ENCODE results near the gene OR4K17. TPM values are rescaled to one million over a fixed set of nuclear protein-coding genes. Genes with fewer than 3 reads are reported as not detected.
"Not testable (repeated sequence)": the region's sequence is repeated elsewhere in the genome, so short reads cannot be mapped to it uniquely, and the experiment has no call there.

The OR4K17 gene
- polyA plus RNA-seq, 1 donor from 2014 or later = not detected

- H3F3A ChIP-seq (ENCODE audit: insufficient read depth, low read length, poor library complexity, severe bottlenecking) = no peaks in the 10 kb centered on the region
Observed at GRCh38 chr14:20164462-20164861, 53.9 kb downstream of the OR4K17 start.

GRCh38 chr14:20167091-20167490 is 56.6 kb downstream of the OR4K17 start:
- Histone ChIP-seq H3K9me2 (ENCODE audit: insufficient read depth, low read length) (no peaks in the 10 kb centered on the region), H3K27me3 (ENCODE audit: insufficient read depth, low read depth, low read length) (no peaks in the 10 kb centered on the region), H3K9ac (ENCODE audit: low read length) (no peak overlapping the region), H3K4me2 (ENCODE audit: low read length) (no peak overlapping the region), H2AFZ (ENCODE audit: low read depth, low read length) (no peak overlapping the region), H3K27ac (ENCODE audit: low read length) (no peak overlapping the region), H3K4me3 (ENCODE audit: low read length) (no peak overlapping the region), H3K36me3 (ENCODE audit: insufficient read depth, low read length) (no peaks in the 10 kb centered on the region), H3K79me2 (replicated peaks; ENCODE audit: insufficient read depth, low read length) (no peaks in the 10 kb centered on the region), H3F3A (ENCODE audit: insufficient read depth, low read length, poor library complexity, severe bottlenecking) (no peaks in the 10 kb centered on the region), H4K20me1 (ENCODE audit: insufficient read depth) (no peaks in the 10 kb centered on the region), H3K9me3 (ENCODE audit: low read length) (peaks cover 12% of the 10 kb centered on the region)
- no peak for TF ChIP-seq TAF1 (IDR thresholded peaks at IDR 0.05; ENCODE audit: low read depth)
- no peak for TF ChIP-seq RAD21 (conservative IDR thresholded peaks at IDR 0.05)
- no peak for TF ChIP-seq EZH2 (IDR thresholded peaks at IDR 0.05; ENCODE audit: borderline replicate concordance, insufficient read depth, low read length, poor library complexity, severe bottlenecking)

More at GRCh38 chr14:20164462-20164861, 53.9 kb downstream of the OR4K17 start:
- H4K20me1 ChIP-seq (ENCODE audit: insufficient read depth) = no peaks in the 10 kb centered on the region
- no peak overlapping the region for H3K27ac ChIP-seq (ENCODE audit: low read length)
- peaks cover 12% of the 10 kb centered on the region for H3K9me3 ChIP-seq (ENCODE audit: low read length)
- no peak overlapping the region for H3K4me2 ChIP-seq (ENCODE audit: low read length)
- H3K27me3 ChIP-seq (ENCODE audit: insufficient read depth, low read depth, low read length) = no peaks in the 10 kb centered on the region
- no peak overlapping the region for H3K9ac ChIP-seq (ENCODE audit: low read length)
- no peak for TF ChIP-seq RAD21 (conservative IDR thresholded peaks at IDR 0.05)
- TF ChIP-seq REST (IDR thresholded peaks at IDR 0.05; ENCODE audit: borderline replicate concordance) = no peak
- TF ChIP-seq MXI1 (conservative IDR thresholded peaks at IDR 0.05; ENCODE audit: poor library complexity, severe bottlenecking) = no peak
- no peak for TF ChIP-seq POLR2AphosphoS5 (IDR thresholded peaks at IDR 0.05)
- no peak overlapping the region for H3K4me3 ChIP-seq (ENCODE audit: low read length)
- no peaks in the 10 kb centered on the region for H3K36me3 ChIP-seq (ENCODE audit: insufficient read depth, low read length)
- no peaks in the 10 kb centered on the region for H3K9me2 ChIP-seq (ENCODE audit: insufficient read depth, low read length)
- no peaks in the 10 kb centered on the region for H3K79me2 ChIP-seq (replicated peaks; ENCODE audit: insufficient read depth, low read length)
- H2AFZ ChIP-seq (ENCODE audit: low read depth, low read length) = no peak overlapping the region

GRCh38 chr14:20169852-20170251 is 59.3 kb downstream of the OR4K17 start:
- H3K4me3 ChIP-seq (ENCODE audit: low read length); H4K20me1 ChIP-seq (ENCODE audit: insufficient read depth); H3F3A ChIP-seq (ENCODE audit: insufficient read depth, low read length, poor library complexity, severe bottlenecking); H2AFZ ChIP-seq (ENCODE audit: low read depth, low read length); H3K9me2 ChIP-seq (ENCODE audit: insufficient read depth, low read length); H3K27ac ChIP-seq (ENCODE audit: low read length); H3K79me2 ChIP-seq (replicated peaks; ENCODE audit: insufficient read depth, low read length); H3K27me3 ChIP-seq (ENCODE audit: insufficient read depth, low read depth, low read length); H3K9me3 ChIP-seq (ENCODE audit: low read length); H3K4me2 ChIP-seq (ENCODE audit: low read length); H3K9ac ChIP-seq (ENCODE audit: low read length); H3K36me3 ChIP-seq (ENCODE audit: insufficient read depth, low read length): not testable (repeated sequence)

Small RNA genes lying within 50 kb of the gene (small RNA-seq; reads per million reads assigned to genes)
- gene RNA5SP380 = 0 reads per million in 3 experiments

Other genes starting within 250 kb of the OR4K17 start
- gene OR4K2, start 235.6 kb upstream of the OR4K17 start, polyA plus RNA-seq = not detected in 2 replicates
- gene OR4K5, start 190.1 kb upstream of the OR4K17 start, polyA plus RNA-seq = not detected in 2 replicates
- gene OR4K1, start 179.8 kb upstream of the OR4K17 start, polyA plus RNA-seq = 2.4 TPM in 1 of 2 replicates, not detected in the other
- gene OR4K15, start 135.1 kb upstream of the OR4K17 start, polyA plus RNA-seq = not detected in 2 replicates
- gene OR4Q2, start 108.6 kb upstream of the OR4K17 start, polyA plus RNA-seq = not detected in 2 replicates
- gene OR4K14, start 91.4 kb upstream of the OR4K17 start, polyA plus RNA-seq = not detected in 2 replicates
- not detected in 2 replicates for gene OR4K13, start 74.7 kb upstream of the OR4K17 start, polyA plus RNA-seq
- not detected in 2 replicates for gene OR4L1, start 50.7 kb upstream of the OR4K17 start, polyA plus RNA-seq
- not detected in 2 replicates for gene OR4N5, start 28.1 kb downstream of the OR4K17 start, polyA plus RNA-seq
- not detected in 2 replicates for gene OR11G2, start 80.2 kb downstream of the OR4K17 start, polyA plus RNA-seq
- not detected in 2 replicates for gene OR11H6, start 113.0 kb downstream of the OR4K17 start, polyA plus RNA-seq
- gene OR11H7, start 118.2 kb downstream of the OR4K17 start, polyA plus RNA-seq = not detected in 2 replicates
- gene OR11H4, start 128.5 kb downstream of the OR4K17 start, polyA plus RNA-seq = not detected in 2 replicates
- gene TTC5, start 195.2 kb downstream of the OR4K17 start, polyA plus RNA-seq = 40.5 and 53.5 TPM in 2 replicates
- gene CCNB1IP1, start 222.5 kb downstream of the OR4K17 start, polyA plus RNA-seq = 67.2 and 83.8 TPM in 2 replicates
- gene PARP2, start 232.9 kb downstream of the OR4K17 start, polyA plus RNA-seq = 71.5 and 78.7 TPM in 2 replicates

Data from neural cell (in vitro differentiated cells).